SK-N-SH treated with all-trans-retinoic acid at 6 μM for 48 hours (cell line): ENCODE data around the gene SP7.

Source experiments
- ATAC-seq: fragments of 200-7000 bp; cut with Tn5 transposase; 3 replicates; pipeline ENCODE4 v1.9.1; 2020; ENCODE audit warnings: mild to moderate bottlenecking, moderate library complexity
- ARNTL ChIP-seq: fragments of 450-650 bp; formaldehyde crosslinking; IDR thresholded peaks from 2 replicates; pipeline ENCODE4 v1.5.0; 2020; ENCODE audit warnings: low read depth, mild to moderate bottlenecking, moderate library complexity, borderline replicate concordance
- CSDC2 ChIP-seq: fragments of 250-450 bp; sonication (Bioruptor Pico); IDR thresholded peaks from 2 replicates; pipeline ENCODE4 v1.5.0; 2020; ENCODE audit warnings: mild to moderate bottlenecking, moderate library complexity
- OSR1 ChIP-seq: fragments of 250-450 bp; sonication (Bioruptor Pico); IDR thresholded peaks from 2 replicates; pipeline ENCODE4 v1.8.0; 2022; ENCODE audit warnings: moderate library complexity, mild to moderate bottlenecking, inconsistent platforms
- PPARA ChIP-seq: fragments of 250-450 bp; sonication (Bioruptor Pico); IDR thresholded peaks from 2 replicates; pipeline ENCODE4 v1.5.0; 2020; ENCODE audit warnings: mild to moderate bottlenecking, borderline replicate concordance
- SNAI2 ChIP-seq: fragments of 250-450 bp; sonication (Bioruptor Pico); IDR thresholded peaks from 2 replicates; pipeline ENCODE4 v1.5.0; 2020; ENCODE audit warnings: mild to moderate bottlenecking, moderate library complexity
- ZC3H10 ChIP-seq: fragments of 250-450 bp; sonication (Bioruptor Pico); IDR thresholded peaks from 2 replicates; pipeline ENCODE4 v1.5.1; 2021; ENCODE audit warnings: mild to moderate bottlenecking, moderate library complexity
- ZFP3 ChIP-seq: fragments of 250-450 bp; sonication (Bioruptor Pico); IDR thresholded peaks from 2 replicates; pipeline ENCODE4 v1.5.0; 2020; ENCODE audit warnings: mild to moderate bottlenecking, moderate library complexity
- ZFP30 ChIP-seq: fragments of 450-650 bp; formaldehyde crosslinking; IDR thresholded peaks from 2 replicates; pipeline ENCODE4 v1.5.0; 2022; ENCODE audit warnings: mild to moderate bottlenecking, moderate library complexity
- ZNF565 ChIP-seq: fragments of 450-650 bp; formaldehyde crosslinking; conservative IDR thresholded peaks from 2 replicates; pipeline ENCODE4 v1.5.0; 2020; ENCODE audit warnings: low read depth, mild to moderate bottlenecking, moderate library complexity
- ZNF8 ChIP-seq: fragments of 450-650 bp; formaldehyde crosslinking; IDR thresholded peaks from 2 replicates; pipeline ENCODE4 v1.5.0; 2020; ENCODE audit warnings: mild to moderate bottlenecking, moderate library complexity
- TF ChIP-seq, protein P1 (sequence below): fragments of 250-450 bp; sonication (Bioruptor Pico); IDR thresholded peaks from 2 replicates; pipeline ENCODE4 v1.5.0; 2020; ENCODE audit warnings: mild to moderate bottlenecking, moderate library complexity
- TF ChIP-seq, protein P2 (sequence below): fragments of 250-450 bp; sonication (Bioruptor Pico); IDR thresholded peaks from 2 replicates; pipeline ENCODE4 v1.5.1; 2021; ENCODE audit warnings: mild to moderate bottlenecking, moderate library complexity
- TF ChIP-seq, protein P3 (sequence below): fragments of 250-450 bp; sonication (Bioruptor Pico); IDR thresholded peaks from 2 replicates; pipeline ENCODE4 v1.5.1; 2020; ENCODE audit warnings: low read depth, mild to moderate bottlenecking, moderate library complexity

Gene SP7

DNA sequence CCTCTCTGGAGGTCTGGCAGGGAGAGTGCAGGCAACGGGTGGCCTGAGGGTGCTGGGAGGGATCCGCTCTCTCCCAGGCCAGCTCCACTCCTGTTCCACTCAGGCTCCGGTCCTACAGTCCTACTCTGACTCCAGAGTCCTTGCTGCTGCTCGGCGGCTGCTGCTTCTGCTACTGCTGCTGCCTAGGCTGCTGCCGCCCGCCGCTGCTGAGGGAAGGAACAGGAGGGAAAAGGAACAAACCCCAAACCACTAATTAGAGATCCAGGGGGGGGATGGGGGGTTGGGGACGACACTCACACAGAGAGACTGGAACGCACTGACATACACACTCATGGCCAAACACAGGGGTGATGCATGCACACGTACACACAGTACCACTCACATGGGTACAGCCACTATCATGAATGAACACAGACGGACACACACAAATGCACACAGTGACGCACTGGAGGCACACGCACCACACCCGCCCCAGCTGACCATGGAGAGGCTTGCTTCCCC, at the start of gene SP7:
SP7 (minus strand) TSS at position 174 of the 501 bp plus-strand sequence. CDS start 708 bp downstream, outside the sequence.
- no peak for TF ChIP-seq ARNTL (CRISPR knock-in tag)
- peak; percentile 19; the same call in 1 of the 3 replicates for ATAC-seq

DNA sequence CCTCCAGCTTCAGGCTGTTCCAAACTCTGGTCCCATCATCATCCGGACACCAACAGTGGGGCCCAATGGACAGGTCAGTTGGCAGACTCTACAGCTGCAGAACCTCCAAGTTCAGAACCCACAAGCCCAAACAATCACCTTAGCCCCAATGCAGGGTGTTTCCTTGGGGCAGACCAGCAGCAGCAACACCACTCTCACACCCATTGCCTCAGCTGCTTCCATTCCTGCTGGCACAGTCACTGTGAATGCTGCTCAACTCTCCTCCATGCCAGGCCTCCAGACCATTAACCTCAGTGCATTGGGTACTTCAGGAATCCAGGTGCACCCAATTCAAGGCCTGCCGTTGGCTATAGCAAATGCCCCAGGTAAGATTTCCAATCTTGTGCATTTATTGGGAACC, 47.1 kb upstream of the SP7 start:
- TF ChIP-seq ZFP30 (CRISPR knock-in tag) = no peak
- ATAC-seq = no peak

DNA sequence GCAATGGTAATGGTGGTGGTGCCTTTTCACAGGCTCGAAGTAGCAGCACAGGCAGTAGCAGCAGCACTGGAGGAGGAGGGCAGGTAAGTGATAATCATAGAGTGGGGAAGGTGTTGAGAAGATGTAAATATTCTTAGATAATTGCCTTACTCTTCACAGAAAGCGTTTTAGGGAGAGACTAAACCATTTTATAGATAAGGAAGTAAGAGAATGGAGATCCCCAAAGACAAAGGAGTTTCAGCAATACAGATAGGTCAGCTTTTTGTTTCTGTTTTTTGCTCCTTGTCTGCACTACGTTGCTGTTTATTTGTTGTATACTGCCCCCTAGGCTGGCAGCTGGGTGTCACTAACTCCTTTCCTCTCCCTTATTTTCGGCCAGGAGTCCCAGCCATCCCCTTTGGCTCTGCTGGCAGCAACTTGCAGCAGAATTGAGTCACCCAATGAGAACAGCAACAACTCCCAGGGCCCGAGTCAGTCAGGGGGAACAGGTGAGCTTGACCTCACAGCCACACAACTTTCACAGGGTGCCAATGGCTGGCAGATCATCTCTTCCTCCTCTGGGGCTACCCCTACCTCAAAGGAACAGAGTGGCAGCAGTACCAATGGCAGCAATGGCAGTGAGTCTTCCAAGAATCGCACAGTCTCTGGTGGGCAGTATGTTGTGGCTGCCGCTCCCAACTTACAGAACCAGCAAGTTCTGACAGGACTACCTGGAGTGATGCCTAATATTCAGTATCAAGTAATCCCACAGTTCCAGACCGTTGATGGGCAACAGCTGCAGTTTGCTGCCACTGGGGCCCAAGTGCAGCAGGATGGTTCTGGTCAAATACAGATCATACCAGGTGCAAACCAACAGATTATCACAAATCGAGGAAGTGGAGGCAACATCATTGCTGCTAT, 45.8 kb upstream of the SP7 start:
- TF ChIP-seq ZNF8 (CRISPR knock-in tag) (no peak), ZC3H10 (CRISPR knock-in tag) (no peak), CSDC2 (no peak), OSR1 (CRISPR knock-in tag) (no peak), ZFP3 (CRISPR knock-in tag) (no peak), SNAI2 (CRISPR knock-in tag) (no peak), ZNF565 (CRISPR knock-in tag) (no peak)
- TF ChIP-seq, protein P1, sequence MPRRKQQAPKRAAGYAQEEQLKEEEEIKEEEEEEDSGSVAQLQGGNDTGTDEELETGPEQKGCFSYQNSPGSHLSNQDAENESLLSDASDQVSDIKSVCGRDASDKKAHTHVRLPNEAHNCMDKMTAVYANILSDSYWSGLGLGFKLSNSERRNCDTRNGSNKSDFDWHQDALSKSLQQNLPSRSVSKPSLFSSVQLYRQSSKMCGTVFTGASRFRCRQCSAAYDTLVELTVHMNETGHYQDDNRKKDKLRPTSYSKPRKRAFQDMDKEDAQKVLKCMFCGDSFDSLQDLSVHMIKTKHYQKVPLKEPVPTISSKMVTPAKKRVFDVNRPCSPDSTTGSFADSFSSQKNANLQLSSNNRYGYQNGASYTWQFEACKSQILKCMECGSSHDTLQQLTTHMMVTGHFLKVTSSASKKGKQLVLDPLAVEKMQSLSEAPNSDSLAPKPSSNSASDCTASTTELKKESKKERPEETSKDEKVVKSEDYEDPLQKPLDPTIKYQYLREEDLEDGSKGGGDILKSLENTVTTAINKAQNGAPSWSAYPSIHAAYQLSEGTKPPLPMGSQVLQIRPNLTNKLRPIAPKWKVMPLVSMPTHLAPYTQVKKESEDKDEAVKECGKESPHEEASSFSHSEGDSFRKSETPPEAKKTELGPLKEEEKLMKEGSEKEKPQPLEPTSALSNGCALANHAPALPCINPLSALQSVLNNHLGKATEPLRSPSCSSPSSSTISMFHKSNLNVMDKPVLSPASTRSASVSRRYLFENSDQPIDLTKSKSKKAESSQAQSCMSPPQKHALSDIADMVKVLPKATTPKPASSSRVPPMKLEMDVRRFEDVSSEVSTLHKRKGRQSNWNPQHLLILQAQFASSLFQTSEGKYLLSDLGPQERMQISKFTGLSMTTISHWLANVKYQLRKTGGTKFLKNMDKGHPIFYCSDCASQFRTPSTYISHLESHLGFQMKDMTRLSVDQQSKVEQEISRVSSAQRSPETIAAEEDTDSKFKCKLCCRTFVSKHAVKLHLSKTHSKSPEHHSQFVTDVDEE = no peak
- TF ChIP-seq, protein P2, sequence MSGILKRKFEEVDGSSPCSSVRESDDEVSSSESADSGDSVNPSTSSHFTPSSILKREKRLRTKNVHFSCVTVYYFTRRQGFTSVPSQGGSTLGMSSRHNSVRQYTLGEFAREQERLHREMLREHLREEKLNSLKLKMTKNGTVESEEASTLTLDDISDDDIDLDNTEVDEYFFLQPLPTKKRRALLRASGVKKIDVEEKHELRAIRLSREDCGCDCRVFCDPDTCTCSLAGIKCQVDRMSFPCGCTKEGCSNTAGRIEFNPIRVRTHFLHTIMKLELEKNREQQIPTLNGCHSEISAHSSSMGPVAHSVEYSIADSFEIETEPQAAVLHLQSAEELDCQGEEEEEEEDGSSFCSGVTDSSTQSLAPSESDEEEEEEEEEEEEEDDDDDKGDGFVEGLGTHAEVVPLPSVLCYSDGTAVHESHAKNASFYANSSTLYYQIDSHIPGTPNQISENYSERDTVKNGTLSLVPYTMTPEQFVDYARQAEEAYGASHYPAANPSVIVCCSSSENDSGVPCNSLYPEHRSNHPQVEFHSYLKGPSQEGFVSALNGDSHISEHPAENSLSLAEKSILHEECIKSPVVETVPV (CRISPR knock-in tag) = no peak
- TF ChIP-seq, protein P3, sequence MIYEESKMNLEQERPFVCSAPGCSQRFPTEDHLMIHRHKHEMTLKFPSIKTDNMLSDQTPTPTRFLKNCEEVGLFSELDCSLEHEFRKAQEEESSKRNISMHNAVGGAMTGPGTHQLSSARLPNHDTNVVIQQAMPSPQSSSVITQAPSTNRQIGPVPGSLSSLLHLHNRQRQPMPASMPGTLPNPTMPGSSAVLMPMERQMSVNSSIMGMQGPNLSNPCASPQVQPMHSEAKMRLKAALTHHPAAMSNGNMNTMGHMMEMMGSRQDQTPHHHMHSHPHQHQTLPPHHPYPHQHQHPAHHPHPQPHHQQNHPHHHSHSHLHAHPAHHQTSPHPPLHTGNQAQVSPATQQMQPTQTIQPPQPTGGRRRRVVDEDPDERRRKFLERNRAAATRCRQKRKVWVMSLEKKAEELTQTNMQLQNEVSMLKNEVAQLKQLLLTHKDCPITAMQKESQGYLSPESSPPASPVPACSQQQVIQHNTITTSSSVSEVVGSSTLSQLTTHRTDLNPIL (CRISPR knock-in tag) = no peak
- ATAC-seq = no peak

DNA sequence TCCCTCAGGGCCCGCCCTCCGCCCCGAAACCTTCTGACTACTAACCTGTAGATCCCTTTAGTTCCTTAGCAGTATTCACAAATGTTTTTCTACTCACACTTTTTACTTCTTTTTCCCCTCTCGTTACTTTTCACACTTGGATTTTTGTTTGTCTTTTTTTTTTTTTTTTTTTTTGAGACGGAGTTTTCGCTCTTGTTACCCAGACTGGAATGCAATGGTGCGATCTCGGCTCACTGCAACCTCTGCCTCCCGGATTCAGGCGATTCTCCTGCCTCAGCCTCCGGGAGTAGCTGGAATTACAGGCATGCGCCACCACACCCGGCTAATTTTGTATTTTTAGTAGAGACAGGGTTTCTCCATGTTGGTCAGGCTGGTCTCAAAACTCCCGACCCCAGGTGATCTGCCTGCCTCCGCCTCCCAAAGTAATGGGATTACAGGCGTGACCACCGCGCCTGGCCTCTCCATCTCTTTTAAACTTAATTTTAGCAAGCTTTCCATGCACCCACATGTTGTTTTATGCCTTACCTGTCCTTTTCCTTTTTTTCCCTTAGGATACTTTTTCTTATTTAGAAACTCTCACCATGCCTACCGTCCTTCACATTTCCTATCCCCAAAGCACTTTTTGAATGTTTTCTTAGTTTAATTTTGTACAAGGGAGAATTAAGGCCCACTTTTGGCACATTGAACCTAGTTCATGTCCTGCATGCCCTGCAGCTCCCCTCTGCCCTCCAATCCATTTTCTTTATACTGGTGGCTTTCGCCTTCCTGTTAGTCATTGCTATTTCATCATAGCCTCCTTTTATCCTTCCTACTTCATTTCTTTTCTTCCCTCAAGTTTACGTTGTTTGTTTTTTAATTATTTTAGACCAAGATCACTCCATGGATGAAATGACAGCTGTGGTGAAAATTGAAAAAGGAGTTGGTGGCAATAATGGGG, 44.9 kb upstream of the SP7 start:
- ATAC-seq = no peak
- TF ChIP-seq ZC3H10 (CRISPR knock-in tag) (no peak), OSR1 (CRISPR knock-in tag) (no peak), PPARA (CRISPR knock-in tag) (no peak), ZFP30 (CRISPR knock-in tag) (no peak), SNAI2 (CRISPR knock-in tag) (no peak)
- TF ChIP-seq, protein P1 = no peak
- TF ChIP-seq, protein P3 (CRISPR knock-in tag) = no peak
